ENCODE measurements around the gene SASH1. TPM values are rescaled to one million over a fixed set of nuclear protein-coding genes. Genes with fewer than 3 reads are reported as not detected.

The SASH1 gene
- total RNA-seq, 1 experiment from 2014 or later = 19.2 TPM

GRCh38 chr6:148530976-148531375 is 188.3 kb downstream of the SASH1 start:
- ChIA-PET POLR2A (ENCODE audit: low non-redundant PET) (interaction anchor here (0.6 to 0.7 kb wide), 2 partner anchors 449 to 500 kb away, joined by 3 to 11 read pairs; no protein-coding TSS in a partner anchor), CTCF (interaction anchor here (0.6 to 1.4 kb wide), 2 partner anchors 123 to 354 kb away, joined by 6 to 9 read pairs; no protein-coding TSS in a partner anchor)

GRCh38 chr6:148532698-148533097 is 190.1 kb downstream of the SASH1 start:
- POLR2A ChIA-PET (ENCODE audit: low non-redundant PET) = no interaction called here
- TF ChIP-seq EZH2 (IDR thresholded peaks at IDR 0.05; ENCODE audit: borderline replicate concordance, low read depth, low read length, poor library complexity, severe bottlenecking) = no peak
- no peak overlapping the region for H3K27ac ChIP-seq (ENCODE audit: low read depth, low read length, poor library complexity, severe bottlenecking)
- peaks cover 30% of the 10 kb centered on the region for H3K36me3 ChIP-seq (ENCODE audit: insufficient read depth, low read length, poor library complexity, severe bottlenecking)
- BruUV-seq (replicated peaks) = no TSS peak
- H3K4me1 ChIP-seq (ENCODE audit: insufficient read depth, low read length, poor library complexity, severe bottlenecking) = peaks cover 22% of the 10 kb centered on the region
- CTCF ChIA-PET = no interaction called here
- no peaks in the 10 kb centered on the region for H3K9me3 ChIP-seq (ENCODE audit: low read depth, low read length, poor library complexity, severe bottlenecking)
- H3K27me3 ChIP-seq (replicated peaks; ENCODE audit: insufficient read depth, low read depth, low read length, poor library complexity) = no peaks in the 10 kb centered on the region
- no peak for DNase-seq (ENCODE audit: low spot score)
- H3K4me3 ChIP-seq (ENCODE audit: low read depth, low read length, poor library complexity, severe bottlenecking) = no peak overlapping the region
- intact Hi-C loops (cut with micrococcal nuclease; ENCODE audit: unreplicated experiment) = no loop called here

More at GRCh38 chr6:148530976-148531375, 188.3 kb downstream of the SASH1 start:
- H3K27ac ChIP-seq (ENCODE audit: low read depth, low read length, poor library complexity, severe bottlenecking) = peak overlapping the region; percentile 89
- BruUV-seq (replicated peaks) = TSS peak; percentile 79
- no peak overlapping the region for H3K4me3 ChIP-seq (ENCODE audit: low read depth, low read length, poor library complexity, severe bottlenecking)
- intact Hi-C loops (cut with micrococcal nuclease; ENCODE audit: unreplicated experiment) = no loop called here
- peaks cover 22% of the 10 kb centered on the region for H3K4me1 ChIP-seq (ENCODE audit: insufficient read depth, low read length, poor library complexity, severe bottlenecking)
- peak; percentile 17 for DNase-seq (ENCODE audit: low spot score)
- peaks cover 28% of the 10 kb centered on the region for H3K36me3 ChIP-seq (ENCODE audit: insufficient read depth, low read length, poor library complexity, severe bottlenecking)
- no peaks in the 10 kb centered on the region for H3K9me3 ChIP-seq (ENCODE audit: low read depth, low read length, poor library complexity, severe bottlenecking)
- no peaks in the 10 kb centered on the region for H3K27me3 ChIP-seq (replicated peaks; ENCODE audit: insufficient read depth, low read depth, low read length, poor library complexity)
- TF ChIP-seq CTCF (conservative IDR thresholded peaks at IDR 0.05; ENCODE audit: low read depth, low read length) (no peak), EZH2 (IDR thresholded peaks at IDR 0.05; ENCODE audit: borderline replicate concordance, low read depth, low read length, poor library complexity, severe bottlenecking) (no peak)

GRCh38 chr6:148533309-148534107 is 190.9 kb downstream of the SASH1 start:
- ChIA-PET CTCF (no interaction called here), POLR2A (ENCODE audit: low non-redundant PET) (no interaction called here)
- no peaks in the 10 kb centered on the region for H3K9me3 ChIP-seq (ENCODE audit: low read depth, low read length, poor library complexity, severe bottlenecking)
- H3K4me1 ChIP-seq (ENCODE audit: insufficient read depth, low read length, poor library complexity, severe bottlenecking) = peaks cover 22% of the 10 kb centered on the region
- H3K4me3 ChIP-seq (ENCODE audit: low read depth, low read length, poor library complexity, severe bottlenecking) = no peak overlapping the region
- intact Hi-C loops (cut with micrococcal nuclease; ENCODE audit: unreplicated experiment) = no loop called here
- TF ChIP-seq CTCF (conservative IDR thresholded peaks at IDR 0.05; ENCODE audit: low read depth, low read length) (0 out of 2 replicates have a peak, but pooled peaks have one; percentile 17), EZH2 (IDR thresholded peaks at IDR 0.05; ENCODE audit: borderline replicate concordance, low read depth, low read length, poor library complexity, severe bottlenecking) (no peak)
- H3K36me3 ChIP-seq (ENCODE audit: insufficient read depth, low read length, poor library complexity, severe bottlenecking) = peaks cover 33% of the 10 kb centered on the region
- BruUV-seq (replicated peaks) = no TSS peak
- H3K27ac ChIP-seq (ENCODE audit: low read depth, low read length, poor library complexity, severe bottlenecking) = no peak overlapping the region
- no peaks in the 10 kb centered on the region for H3K27me3 ChIP-seq (replicated peaks; ENCODE audit: insufficient read depth, low read depth, low read length, poor library complexity)
- DNase-seq (ENCODE audit: low spot score) = no peak

Measured in A673 (cell line).